B cell (primary cell): Measurements from ENCODE around the gene CTIF. TPM values are rescaled to one million over a fixed set of nuclear protein-coding genes. Genes with fewer than 3 reads are reported as not detected.

Experiments used
- ATAC-seq: fragments of 200-7000 bp; cut with Tn5 transposase; one replicate; pipeline ENCODE4 v1.10.0; 2021; ENCODE audit warnings: low read depth, mild to moderate bottlenecking, moderate number of reproducible peaks, moderate library complexity
- CTCF ChIA-PET: fragments of 350-600 bp; sonication (Branson Sonifier 250); formaldehyde crosslinking; loops from one replicate; lab custom pipeline; 2021; ENCODE audit warnings: antibody characterized with exemption, inconsistent platforms; lab: Charles Lee
- POLR2A ChIA-PET: fragments of 350-600 bp; sonication (Branson Sonifier 250); formaldehyde crosslinking; loops from one replicate; lab custom pipeline; 2021; ENCODE audit warnings: antibody characterized with exemption; lab: Charles Lee
- DNase-seq: peaks from one replicate; pipeline ENCODE4 v3.0.0; 2013
- H2AFZ ChIP-seq: 2 replicates; pipeline ENCODE4 v1.6.1; 2012; ENCODE audit warnings: mild to moderate bottlenecking, low read depth, low read length; ENCODE audit not compliant: insufficient read depth, poor library complexity, severe bottlenecking
- H3K27ac ChIP-seq, 2 donors: 1 replicate in 1 of 2; 2 replicates in 1 of 2; pipeline ENCODE4 v1.5.1; 2012 to 2013; ENCODE audit warnings: low read length in 2 of 2, mild to moderate bottlenecking in 2 of 2, moderate library complexity in 1 of 2
- H3K27me3 ChIP-seq, 4 experiments: fragments of 200-600 bp in 1 of 4; sonication (generic) in 1 of 4; replicated peaks in 1 of 4; 1 replicate in 2 of 4; 2 replicates in 2 of 4; pipeline versions ENCODE4 v1.6.1 to v1.7.0; 2013 to 2016; ENCODE audit warnings: low read length in 3 of 4, mild to moderate bottlenecking in 2 of 4, mixed read lengths in 1 of 4, moderate library complexity in 1 of 4; ENCODE audit not compliant: insufficient read depth in 4 of 4, control insufficient read depth in 3 of 4; ENCODE audit errors: control extremely low read depth in 1 of 4
- H3K36me3 ChIP-seq, 2 experiments: replicated peaks in 1 of 2; 1 replicate in 1 of 2; 2 replicates in 1 of 2; pipeline versions ENCODE4 v1.6.1 to v1.7.1; 2013; ENCODE audit warnings: low read length in 1 of 2; ENCODE audit not compliant: insufficient read depth in 2 of 2, control insufficient read depth in 1 of 2; ENCODE audit errors: control extremely low read depth in 1 of 2, extremely low read depth in 1 of 2
- H3K4me1 ChIP-seq, 2 donors: fragments of 200-600 bp in 1 of 2; sonication (generic) in 1 of 2; 1 replicate in 1 of 2; 2 replicates in 1 of 2; pipeline versions ENCODE4 v1.5.1 to v1.6.1; 2013 to 2017; ENCODE audit warnings: low read length in 2 of 2; ENCODE audit not compliant: control insufficient read depth in 2 of 2, insufficient read depth in 2 of 2
- H3K4me2 ChIP-seq: replicated peaks from 2 replicates; pipeline ENCODE3; 2012; ENCODE audit warnings: mild to moderate bottlenecking, low read depth, low read length; ENCODE audit not compliant: poor library complexity, severe bottlenecking
- H3K4me3 ChIP-seq, 5 experiments: fragments of 200-600 bp in 1 of 5; sonication (generic) in 1 of 5; 1 replicate in 3 of 5; 2 replicates in 2 of 5; pipeline versions ENCODE4 v1.5.1 to v1.7.0; 2011 to 2016; ENCODE audit warnings: low read length in 4 of 5, mild to moderate bottlenecking in 4 of 5, low read depth in 2 of 5, control low read depth in 1 of 5, moderate library complexity in 1 of 5; ENCODE audit not compliant: insufficient read depth in 1 of 5; ENCODE audit errors: control extremely low read depth in 1 of 5, extremely low read depth in 1 of 5
- H3K79me2 ChIP-seq: fragments of 200-600 bp; sonication (generic); one replicate; pipeline ENCODE4 v1.6.0; 2016; ENCODE audit warnings: low read length; ENCODE audit not compliant: control insufficient read depth, insufficient read depth
- H3K9ac ChIP-seq: fragments of 200-600 bp; sonication (generic); 2 replicates; pipeline ENCODE4 v1.6.1; 2017; ENCODE audit warnings: mild to moderate bottlenecking, low read length, moderate library complexity
- H3K9me3 ChIP-seq, 3 donors: one replicate each; pipeline versions ENCODE4 v1.6.1 to v1.7.1; 2013; ENCODE audit warnings: low read length in 2 of 3; ENCODE audit not compliant: control insufficient read depth in 2 of 3, insufficient read depth in 1 of 3; ENCODE audit errors: control extremely low read depth in 1 of 3
- H4K20me1 ChIP-seq: 2 replicates; pipeline ENCODE4 v1.6.0; 2012; ENCODE audit warnings: mild to moderate bottlenecking, low read length; ENCODE audit not compliant: insufficient read depth, control insufficient read depth, poor library complexity, severe bottlenecking
- H3K27ac Mint-ChIP-seq: one replicate; pipeline ENCODE4 v1.8.0; 2021; ENCODE audit warnings: mixed read lengths
- H3K27me3 Mint-ChIP-seq: one replicate; pipeline ENCODE4 v1.8.0; 2021; ENCODE audit warnings: mixed read lengths
- H3K4me1 Mint-ChIP-seq: one replicate; pipeline ENCODE4 v1.8.0; 2021; ENCODE audit warnings: mixed read lengths
- H3K4me3 Mint-ChIP-seq: one replicate; pipeline ENCODE4 v1.8.0; 2021; ENCODE audit warnings: mixed read lengths
- H3K9me3 Mint-ChIP-seq: one replicate; pipeline ENCODE4 v1.8.0; 2022; ENCODE audit warnings: mixed read lengths; ENCODE audit not compliant: insufficient read depth
- EZH2 ChIP-seq: IDR thresholded peaks from 2 replicates; pipeline ENCODE4 v1.6.1; 2012; ENCODE audit warnings: borderline replicate concordance, low read depth, mild to moderate bottlenecking, moderate library complexity, low read length; ENCODE audit not compliant: insufficient read depth, poor library complexity, severe bottlenecking
- WGBS: methylation state at CpG from one replicate; pipeline ENCODE4 v1.1.5; 2013; ENCODE audit warnings: missing lambda C conversion rate; ENCODE audit not compliant: insufficient coverage; 5-methylcytosine and 5-hydroxymethylcytosine counted together
- intact Hi-C: fragments of 100-400 bp; cut with micrococcal nuclease; formaldehyde crosslinking; loops from one replicate; pipeline ENCODE4 v1.10.0; 2022
- polyA plus RNA-seq: library from polyadenylated mRNA; depleted of rRNA; stranded (reverse); fragments of >200 nt; gene quantifications from 2 replicates; pipeline ENCODE4 v1.2.3, GENCODE V29; 2012
- total RNA-seq, 2 donors: library from RNA; stranded (reverse); fragments of 120-200 nt in 1 of 2; gene quantifications; 1 replicate in 1 of 2; 2 replicates in 1 of 2; pipeline versions ENCODE4 v1.2.3 to v1.2.4, GENCODE V29; 2013 to 2022
- TF ChIP-seq, protein P1 (sequence below): fragments of 200-600 bp; IDR thresholded peaks from one replicate; pipeline ENCODE4 v1.8.0; 2022; ENCODE audit warnings: antibody characterized with exemption, mild to moderate bottlenecking

The CTIF gene
- total and polyA plus RNA-seq, 2 donors (not counting 1 experiment from before 2014, with no cell fraction given): 3.6 to 16.2 TPM

DNA sequence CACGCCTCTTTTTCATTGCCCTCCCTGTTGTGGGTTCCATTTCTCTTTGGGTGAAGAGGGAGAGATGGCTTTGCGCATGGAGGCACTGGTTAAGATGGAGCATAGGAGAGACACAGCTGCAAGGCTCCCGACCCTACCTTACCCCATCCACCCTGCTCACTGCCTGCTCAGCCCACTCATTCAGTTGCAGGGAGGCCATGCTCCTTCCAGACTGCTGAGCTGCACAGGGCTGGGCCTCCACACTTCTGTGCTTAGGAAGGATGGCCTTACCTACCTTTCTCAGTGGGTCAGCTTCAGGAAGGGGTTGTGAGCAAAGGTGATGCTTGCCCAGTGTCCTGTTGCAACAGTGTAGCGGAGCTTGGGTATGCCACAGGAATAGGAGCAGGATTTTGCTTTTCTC is 127.8 kb downstream of the CTIF start:
- Histone ChIP-seq H3K4me2 (no peak overlapping the region), H3K9ac (no peak overlapping the region), H3K79me2 (no peaks in the 10 kb centered on the region), H3K36me3 (no peaks in the 10 kb centered on the region), H3K4me3 (no peak overlapping the region), H2AFZ (no peak overlapping the region), H3K27me3 (no peaks in the 10 kb centered on the region), H3K9me3 (peaks cover 0 to 16% (median 5%) of the 10 kb centered on the region in 3 donors), H3K27ac (no peak overlapping the region), H3K4me1 (peaks cover 4 to 11% of the 10 kb centered on the region in 2 donors), H4K20me1 (no peaks in the 10 kb centered on the region)
- no peak overlapping the region for H3K4me3 Mint-ChIP-seq
- WGBS: 100% methylated on average over 1 of the region's 4 CpGs
- CTCF ChIA-PET: interaction anchor here (1.9 kb wide), 1 partner anchor 191 kb away, joined by 4 read pairs; no protein-coding TSS in a partner anchor
- DNase-seq (no peak), ATAC-seq (no peak)
- TF ChIP-seq EZH2: no peak
- TF ChIP-seq, protein P1, sequence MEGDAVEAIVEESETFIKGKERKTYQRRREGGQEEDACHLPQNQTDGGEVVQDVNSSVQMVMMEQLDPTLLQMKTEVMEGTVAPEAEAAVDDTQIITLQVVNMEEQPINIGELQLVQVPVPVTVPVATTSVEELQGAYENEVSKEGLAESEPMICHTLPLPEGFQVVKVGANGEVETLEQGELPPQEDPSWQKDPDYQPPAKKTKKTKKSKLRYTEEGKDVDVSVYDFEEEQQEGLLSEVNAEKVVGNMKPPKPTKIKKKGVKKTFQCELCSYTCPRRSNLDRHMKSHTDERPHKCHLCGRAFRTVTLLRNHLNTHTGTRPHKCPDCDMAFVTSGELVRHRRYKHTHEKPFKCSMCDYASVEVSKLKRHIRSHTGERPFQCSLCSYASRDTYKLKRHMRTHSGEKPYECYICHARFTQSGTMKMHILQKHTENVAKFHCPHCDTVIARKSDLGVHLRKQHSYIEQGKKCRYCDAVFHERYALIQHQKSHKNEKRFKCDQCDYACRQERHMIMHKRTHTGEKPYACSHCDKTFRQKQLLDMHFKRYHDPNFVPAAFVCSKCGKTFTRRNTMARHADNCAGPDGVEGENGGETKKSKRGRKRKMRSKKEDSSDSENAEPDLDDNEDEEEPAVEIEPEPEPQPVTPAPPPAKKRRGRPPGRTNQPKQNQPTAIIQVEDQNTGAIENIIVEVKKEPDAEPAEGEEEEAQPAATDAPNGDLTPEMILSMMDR: no peak
- peaks cover 5% of the 10 kb centered on the region for H3K9me3 Mint-ChIP-seq
- intact Hi-C loops: no loop called here
- POLR2A ChIA-PET: no interaction called here
- H3K4me1 Mint-ChIP-seq: peaks cover 19% of the 10 kb centered on the region
- no peak overlapping the region for H3K27ac Mint-ChIP-seq
- H3K27me3 Mint-ChIP-seq: no peaks in the 10 kb centered on the region

GRCh38 chr18:48667276-48668254 is 128.7 kb downstream of the CTIF start:
- no peak overlapping the region for H3K27ac ChIP-seq
- Mint-ChIP-seq H3K27ac (no peak overlapping the region), H3K4me1 (peaks cover 22% of the 10 kb centered on the region), H3K4me3 (no peak overlapping the region), H3K9me3 (peaks cover 7% of the 10 kb centered on the region), H3K27me3 (no peaks in the 10 kb centered on the region)
- ChIA-PET CTCF (interaction anchor here (1.9 kb wide), 1 partner anchor 192 kb away, joined by 4 read pairs; no protein-coding TSS in a partner anchor), POLR2A (no interaction called here)
- no peaks in the 10 kb centered on the region for H4K20me1 ChIP-seq
- no peak overlapping the region for H3K4me2 ChIP-seq
- ATAC-seq (peak; percentile 95), DNase-seq (no peak)
- H3K9me3 ChIP-seq: peaks cover 0 to 16% (median 5%) of the 10 kb centered on the region in 3 donors
- H3K79me2 ChIP-seq: no peaks in the 10 kb centered on the region
- TF ChIP-seq, protein P1: no peak
- TF ChIP-seq EZH2: no peak
- H3K27me3 ChIP-seq: no peaks in the 10 kb centered on the region
- intact Hi-C loops: no loop called here
- H3K36me3 ChIP-seq: no peaks in the 10 kb centered on the region
- 63% methylated on average over 10 of the region's 13 CpGs for WGBS
- no peak overlapping the region for H2AFZ ChIP-seq
- no peak overlapping the region for H3K9ac ChIP-seq
- H3K4me1 ChIP-seq: peaks cover 4 to 16% of the 10 kb centered on the region in 2 donors
- H3K4me3 ChIP-seq: no peak overlapping the region
